Endothelial cell of umbilical vein (primary cell): ENCODE measurements around the gene CACNA1S.

Experiments used
- CTCF ChIP-seq, 2 donors: IDR thresholded peaks; 1 replicate in 1 of 2; 2 replicates in 1 of 2; pipeline ENCODE4 v1.5.1; 2011; ENCODE audit warnings: low read length in 2 of 2, mild to moderate bottlenecking in 2 of 2, moderate library complexity in 2 of 2, control low read depth in 1 of 2, inconsistent platforms in 1 of 2, low read depth in 1 of 2; ENCODE audit not compliant: insufficient read depth in 1 of 2; ENCODE audit errors: extremely low read depth in 1 of 2
- EZH2 ChIP-seq: IDR thresholded peaks from 2 replicates; pipeline ENCODE4 v1.6.1; 2012; ENCODE audit warnings: borderline replicate concordance, low read depth, mild to moderate bottlenecking, moderate library complexity, low read length, inconsistent platforms; ENCODE audit not compliant: severe bottlenecking
- MAX ChIP-seq: IDR thresholded peaks from 2 replicates; pipeline ENCODE4 v1.6.1; 2011; ENCODE audit not compliant: insufficient read depth, insufficient read length
- POLR2A ChIP-seq: IDR thresholded peaks from 2 replicates; pipeline ENCODE4 v1.6.1; 2012; ENCODE audit warnings: low read depth, mild to moderate bottlenecking, control low read depth, low read length

GRCh38 chr1:201122321-201122957 is 10.2 kb upstream of the CACNA1S start:
- TF ChIP-seq CTCF (IDR thresholded peaks at IDR 0.05; ENCODE audit: extremely low read depth in 1 of 2, insufficient read depth in 1 of 2, low read depth in 1 of 2, low read length in 2 of 2): no peak
- no peak for TF ChIP-seq POLR2A
- TF ChIP-seq EZH2: no peak
- no peak for TF ChIP-seq MAX
